Memory B cell (primary cell): ENCODE measurements around the gene CCSAP.
"Not testable (repeated sequence)": the region's sequence is repeated elsewhere in the genome, so short reads cannot be mapped to it uniquely, and the experiment has no call there.

Experiments
- ATAC-seq: fragments of 150-1000 bp; cut with Tn5 transposase; 2 replicates; pipeline ENCODE4 v1.10.0; 2021; ENCODE audit warnings: low read depth, mild to moderate bottlenecking, moderate library complexity
- DNase-seq, 2 donors: peaks; one replicate each; pipeline ENCODE4 v3.0.0; 2022; ENCODE audit warnings: low spot score in 2 of 2
- H3K27ac Mint-ChIP-seq: one replicate; pipeline ENCODE4 v1.8.0; 2022; ENCODE audit warnings: mild to moderate bottlenecking, moderate library complexity, mixed read lengths
- H3K27me3 Mint-ChIP-seq: one replicate; pipeline ENCODE4 v1.8.0; 2022; ENCODE audit warnings: mixed read lengths
- H3K36me3 Mint-ChIP-seq: one replicate; pipeline ENCODE4 v1.8.0; 2022; ENCODE audit warnings: mild to moderate bottlenecking, mixed read lengths
- H3K4me1 Mint-ChIP-seq: one replicate; pipeline ENCODE4 v1.8.0; 2022; ENCODE audit warnings: mixed read lengths
- H3K4me3 Mint-ChIP-seq: one replicate; pipeline ENCODE4 v1.8.0; 2022; ENCODE audit warnings: mild to moderate bottlenecking, moderate library complexity, mixed read lengths
- H3K9me3 Mint-ChIP-seq: one replicate; pipeline ENCODE4 v1.8.0; 2022; ENCODE audit warnings: mixed read lengths

Gene CCSAP, protein sequence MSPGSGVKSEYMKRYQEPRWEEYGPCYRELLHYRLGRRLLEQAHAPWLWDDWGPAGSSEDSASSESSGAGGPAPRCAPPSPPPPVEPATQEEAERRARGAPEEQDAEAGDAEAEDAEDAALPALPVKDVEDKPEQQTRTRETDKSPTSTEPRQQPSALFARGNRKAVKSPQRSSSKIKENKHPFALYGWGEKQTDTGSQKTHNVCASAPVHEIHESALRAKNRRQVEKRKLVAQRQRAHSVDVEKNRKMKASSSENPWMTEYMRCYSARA

DNA sequence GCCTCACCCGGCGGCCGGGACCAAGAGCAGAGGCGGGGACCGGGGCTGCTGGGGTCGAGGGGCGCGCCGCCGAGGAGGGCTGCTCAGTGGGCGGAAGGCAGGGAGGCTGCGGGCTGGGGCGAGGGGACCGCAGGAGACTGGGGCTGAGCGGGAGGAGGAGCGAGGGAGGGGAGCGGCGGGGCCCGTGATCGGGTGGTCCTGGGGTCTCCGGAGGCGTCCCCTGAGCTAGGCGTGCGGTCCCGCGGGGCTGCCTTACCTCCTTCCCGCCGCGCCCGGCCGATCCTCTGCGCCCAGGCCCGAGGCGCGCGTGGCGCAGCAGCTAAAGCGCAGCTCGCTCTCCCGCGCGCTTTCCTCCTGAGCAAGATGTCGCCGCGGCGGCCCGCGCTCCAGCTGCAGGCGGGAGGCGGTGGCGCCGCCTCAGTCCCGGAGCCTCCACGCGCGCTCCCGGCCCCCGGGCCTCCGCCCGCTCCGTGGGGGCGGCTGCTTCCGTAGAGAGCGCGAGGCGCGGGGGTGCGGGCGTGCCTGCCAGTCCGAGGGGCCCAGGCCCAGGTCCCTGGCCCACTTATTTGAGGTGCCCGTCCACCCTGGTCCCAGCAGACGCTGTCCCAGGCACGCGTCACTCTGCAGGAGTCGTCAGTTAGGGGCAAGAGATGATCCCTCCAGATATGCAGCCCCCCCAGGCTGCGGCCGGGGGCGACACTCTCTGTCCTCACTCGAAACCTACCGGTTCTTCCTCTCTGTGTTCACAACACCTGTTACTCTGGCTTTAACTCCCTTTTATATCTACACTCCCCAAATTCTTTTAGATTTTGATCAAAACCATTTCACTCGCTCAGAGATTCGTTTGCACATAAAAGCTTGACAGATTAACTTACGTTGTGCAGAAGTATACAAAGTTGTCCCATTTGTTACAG lies at the start of gene CCSAP:
CCSAP (minus strand) TSS at position 392 of the 914 bp plus-strand sequence. CDS start 582 bp downstream, outside the sequence.
- DNase-seq (peak in 1 of 2 donors; percentile 67), ATAC-seq (peak; percentile 52)
- H3K36me3 Mint-ChIP-seq: no peaks in the 10 kb centered on the region
- H3K9me3 Mint-ChIP-seq: no peaks in the 10 kb centered on the region
- peak within 1 kb of the TSS; percentile 87 for H3K4me3 Mint-ChIP-seq
- peaks cover 11% of the 10 kb centered on the region for H3K27me3 Mint-ChIP-seq
- H3K4me1 Mint-ChIP-seq: peaks cover 30% of the 10 kb centered on the region
- H3K27ac Mint-ChIP-seq: peak within 1 kb of the TSS; percentile 82

DNA sequence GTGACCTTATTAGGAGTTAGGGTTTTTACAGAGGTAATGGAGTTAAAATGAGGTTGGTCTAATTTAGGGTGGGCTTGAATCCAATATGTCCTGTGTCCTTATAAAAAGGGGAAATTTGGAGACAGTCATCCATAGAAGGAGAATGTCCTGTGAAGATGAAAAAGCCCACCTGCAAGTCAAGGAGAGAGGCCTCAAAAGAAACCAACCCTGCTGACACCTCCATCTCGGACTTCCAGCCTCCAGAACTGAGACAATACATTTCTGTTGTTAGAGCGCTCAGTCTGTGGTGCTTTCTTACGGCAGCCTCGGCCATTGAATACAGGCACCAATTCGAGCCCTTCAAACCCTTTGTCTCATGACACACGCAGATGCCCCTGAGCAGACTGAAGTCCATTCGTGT lies 47.3 kb upstream of the CCSAP start:
- Mint-ChIP-seq H3K27ac (no peak overlapping the region), H3K27me3 (peaks cover 15% of the 10 kb centered on the region), H3K4me1 (peaks cover 2% of the 10 kb centered on the region), H3K36me3 (peaks cover 1% of the 10 kb centered on the region), H3K9me3 (no peaks in the 10 kb centered on the region), H3K4me3 (no peak overlapping the region)
- no peak for ATAC-seq
- no peak for DNase-seq

DNA sequence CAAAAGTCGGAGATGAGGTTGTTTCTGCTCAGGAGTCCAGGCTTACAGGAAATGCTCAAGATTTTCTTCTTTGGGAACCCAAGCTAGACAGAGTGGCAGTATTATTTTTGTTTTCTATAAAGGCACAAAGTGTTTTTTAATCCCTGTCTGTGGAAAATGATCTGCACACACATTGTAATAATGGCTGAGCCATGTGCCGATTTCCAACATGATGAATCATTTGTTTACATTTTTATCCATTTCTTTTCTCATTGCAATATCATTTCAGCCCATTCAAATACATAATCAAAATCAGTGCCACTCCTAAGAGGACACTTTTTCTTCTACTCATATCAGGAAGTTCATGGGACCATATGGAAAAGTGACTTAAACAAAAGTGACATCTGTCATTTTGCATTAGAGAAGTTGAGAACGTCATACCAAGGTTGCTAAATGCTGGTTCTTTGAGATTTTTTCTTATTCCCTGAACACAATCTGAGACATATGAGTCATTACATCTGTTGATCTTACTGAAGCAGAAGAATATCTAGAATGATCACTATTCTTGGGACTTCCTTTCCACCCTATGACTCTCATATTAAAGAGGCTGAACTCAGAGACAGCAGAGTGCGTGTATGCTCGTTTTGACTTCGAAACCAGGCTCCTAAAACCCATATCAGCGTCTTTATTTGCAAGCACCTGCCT lies 46.2 kb upstream of the CCSAP start:
- Mint-ChIP-seq H3K4me1 (peaks cover 2% of the 10 kb centered on the region), H3K27ac (no peak overlapping the region), H3K27me3 (peaks cover 14% of the 10 kb centered on the region), H3K36me3 (peaks cover 1% of the 10 kb centered on the region), H3K9me3 (no peaks in the 10 kb centered on the region), H3K4me3 (no peak overlapping the region)
- no peak for DNase-seq
- no peak for ATAC-seq

DNA sequence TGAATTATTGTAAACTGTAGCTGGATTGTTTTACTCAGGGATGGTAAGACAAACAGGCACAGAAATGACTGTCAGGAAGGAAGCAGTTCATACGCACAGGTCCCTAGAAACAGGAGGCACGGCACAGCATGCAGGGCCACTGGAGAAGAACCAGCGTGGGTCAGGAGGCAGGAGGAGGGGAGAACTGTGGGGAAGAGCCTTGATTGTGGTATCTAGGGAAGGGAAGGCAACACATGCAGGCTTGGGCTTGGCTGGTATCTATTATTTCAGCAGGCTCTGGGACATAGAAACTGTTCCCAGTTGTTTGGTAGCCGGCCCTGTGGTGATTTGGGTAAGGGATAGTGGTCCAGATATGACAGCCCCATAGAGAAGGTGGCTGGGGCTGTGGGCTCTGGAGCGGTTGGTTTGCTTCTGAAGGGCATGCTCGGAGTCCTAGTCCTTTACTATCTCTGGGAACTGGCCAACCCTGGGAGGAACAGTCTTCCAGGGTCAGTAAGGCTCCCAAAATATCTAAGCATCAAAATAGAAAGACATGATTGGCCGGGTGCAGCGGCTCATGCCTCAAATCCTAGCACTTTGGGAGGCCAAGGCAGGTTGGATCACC lies 43.1 kb upstream of the CCSAP start:
- ATAC-seq (no peak), DNase-seq (no peak)
- H3K27me3 Mint-ChIP-seq: peaks cover 15% of the 10 kb centered on the region
- peaks cover 2% of the 10 kb centered on the region for H3K4me1 Mint-ChIP-seq
- H3K9me3 Mint-ChIP-seq: no peaks in the 10 kb centered on the region
- H3K36me3 Mint-ChIP-seq: peaks cover 1% of the 10 kb centered on the region
- no peak overlapping the region for H3K4me3 Mint-ChIP-seq
- H3K27ac Mint-ChIP-seq: no peak overlapping the region

DNA sequence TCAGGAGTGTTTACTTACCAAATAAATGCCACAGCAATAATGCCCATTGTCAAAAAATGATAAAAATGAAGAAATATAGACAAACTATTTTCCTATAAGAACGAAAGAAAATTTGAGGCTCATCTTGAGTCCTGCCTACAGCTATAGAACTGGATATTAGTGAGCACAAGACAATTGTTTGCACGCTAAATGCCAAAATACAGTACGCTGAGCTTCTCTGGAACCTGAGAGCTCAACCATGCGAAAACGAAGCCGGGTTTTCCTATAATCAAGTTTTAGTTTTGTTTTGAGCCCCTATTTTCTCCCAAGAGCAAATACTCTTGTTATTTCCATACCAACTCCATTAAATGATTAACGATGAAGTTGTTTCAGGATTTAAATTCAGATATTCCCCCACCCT lies 42.0 kb upstream of the CCSAP start:
- Mint-ChIP-seq H3K4me1 (peaks cover 2% of the 10 kb centered on the region), H3K9me3 (no peaks in the 10 kb centered on the region), H3K4me3 (no peak overlapping the region), H3K36me3 (no peaks in the 10 kb centered on the region), H3K27ac (no peak overlapping the region), H3K27me3 (peaks cover 15% of the 10 kb centered on the region)
- ATAC-seq: no peak
- DNase-seq: no peak

DNA sequence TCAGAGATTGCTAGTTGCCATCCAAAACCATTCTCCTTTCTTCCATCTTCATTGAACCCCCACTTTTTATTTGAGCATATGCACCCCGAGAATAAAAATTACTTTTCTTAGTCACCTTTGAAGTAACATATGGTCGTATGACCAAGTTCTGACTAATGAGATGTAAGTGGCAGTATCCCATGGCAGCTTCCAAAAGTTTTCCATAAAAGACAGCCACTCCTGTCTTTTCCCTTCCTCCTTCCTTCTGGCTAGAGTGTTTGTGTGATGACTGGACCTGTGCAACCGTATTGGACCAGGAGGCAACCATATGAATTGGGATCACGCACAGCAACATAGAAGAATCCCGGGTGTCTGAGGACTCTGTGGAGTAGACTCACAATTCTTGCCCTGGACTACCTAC lies 41.1 kb upstream of the CCSAP start:
- ATAC-seq: no peak
- H3K27ac Mint-ChIP-seq: no peak overlapping the region

DNA sequence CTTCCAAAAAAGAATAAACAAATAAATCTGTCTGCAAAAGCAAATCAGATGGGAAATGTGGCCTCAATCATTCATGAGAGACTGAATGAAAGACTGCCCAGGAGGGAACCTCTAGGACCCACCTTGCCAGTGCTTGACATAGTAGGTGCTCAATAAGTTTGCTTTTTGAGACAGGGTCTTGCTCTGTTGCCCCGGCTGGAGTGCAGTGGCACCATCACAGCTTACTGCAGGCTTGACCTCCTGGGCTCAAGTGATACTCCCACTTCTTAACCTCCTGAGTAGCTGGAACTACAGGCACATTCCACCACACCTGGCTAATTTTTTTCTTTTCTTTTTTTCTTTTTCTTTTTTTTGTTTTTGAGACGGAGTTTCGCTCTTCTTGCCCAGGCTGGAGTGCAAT lies 40.3 kb upstream of the CCSAP start:
- no peak overlapping the region for H3K27ac Mint-ChIP-seq
- H3K27me3 Mint-ChIP-seq: peaks cover 16% of the 10 kb centered on the region
- no peaks in the 10 kb centered on the region for H3K36me3 Mint-ChIP-seq
- DNase-seq (no peak), ATAC-seq (no peak)
- no peaks in the 10 kb centered on the region for H3K9me3 Mint-ChIP-seq
- no peak overlapping the region for H3K4me3 Mint-ChIP-seq
- peaks cover 2% of the 10 kb centered on the region for H3K4me1 Mint-ChIP-seq

More for the DNA sequence above, 41.1 kb upstream of the CCSAP start:
- H3K27me3 Mint-ChIP-seq: peaks cover 16% of the 10 kb centered on the region
- H3K4me3 Mint-ChIP-seq: no peak overlapping the region
- H3K9me3 Mint-ChIP-seq: no peaks in the 10 kb centered on the region
- DNase-seq: no peak
- no peaks in the 10 kb centered on the region for H3K36me3 Mint-ChIP-seq
- peaks cover 2% of the 10 kb centered on the region for H3K4me1 Mint-ChIP-seq

DNA sequence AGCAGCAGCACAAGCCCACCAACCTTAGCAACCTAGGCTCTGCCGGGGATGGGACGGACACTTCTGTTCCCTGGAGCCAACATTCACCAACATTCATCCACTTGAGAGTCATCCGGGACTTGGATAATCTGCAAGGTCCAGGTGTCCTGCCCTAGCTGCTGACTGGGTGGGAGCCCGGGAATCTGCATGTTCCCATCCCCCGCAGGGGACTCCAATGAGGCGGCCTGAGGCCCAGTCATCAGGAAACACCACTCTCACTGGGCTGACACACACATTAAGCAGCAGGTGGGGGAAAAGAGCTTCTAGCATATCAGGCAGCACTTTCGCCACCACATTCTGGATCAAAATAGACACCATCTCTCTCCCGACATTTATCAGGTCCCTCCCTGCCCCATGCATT lies 38.4 kb upstream of the CCSAP start:
- no peaks in the 10 kb centered on the region for H3K36me3 Mint-ChIP-seq
- H3K27ac Mint-ChIP-seq: no peak overlapping the region
- H3K9me3 Mint-ChIP-seq: no peaks in the 10 kb centered on the region
- ATAC-seq (no peak), DNase-seq (no peak)
- peaks cover 16% of the 10 kb centered on the region for H3K27me3 Mint-ChIP-seq
- H3K4me3 Mint-ChIP-seq: no peak overlapping the region
- H3K4me1 Mint-ChIP-seq: peaks cover 2% of the 10 kb centered on the region

DNA sequence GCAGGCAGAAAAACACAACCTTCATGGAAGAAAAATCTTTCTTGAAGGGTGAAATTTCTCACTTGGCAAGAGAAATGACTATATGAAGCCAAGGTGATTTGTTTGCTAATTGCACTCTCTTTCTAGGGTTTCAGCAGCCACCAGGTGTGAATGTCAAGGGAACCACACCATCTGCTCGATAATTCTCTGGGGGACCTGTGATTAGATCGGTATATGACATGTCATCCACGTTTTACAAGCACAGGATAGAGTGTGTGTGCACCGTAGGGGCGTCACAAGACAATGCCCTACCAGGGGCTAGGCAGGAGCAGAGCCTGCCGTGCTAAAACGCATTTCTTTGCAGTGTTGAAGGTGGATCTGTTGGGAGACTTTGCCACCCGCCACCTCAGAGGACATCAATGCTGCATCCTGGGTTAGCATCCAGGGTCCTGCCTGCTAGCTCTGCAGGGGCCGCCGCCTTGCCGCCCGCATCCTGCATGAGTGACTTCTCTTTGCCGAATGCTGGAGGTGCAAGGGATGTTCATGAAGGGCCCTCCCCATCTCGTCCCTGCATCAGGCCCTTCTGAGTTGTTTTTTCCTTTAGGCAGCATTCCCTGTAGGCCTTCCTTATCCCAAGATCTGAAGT lies 37.8 kb upstream of the CCSAP start:
- DNase-seq: no peak
- no peak overlapping the region for H3K27ac Mint-ChIP-seq

DNA sequence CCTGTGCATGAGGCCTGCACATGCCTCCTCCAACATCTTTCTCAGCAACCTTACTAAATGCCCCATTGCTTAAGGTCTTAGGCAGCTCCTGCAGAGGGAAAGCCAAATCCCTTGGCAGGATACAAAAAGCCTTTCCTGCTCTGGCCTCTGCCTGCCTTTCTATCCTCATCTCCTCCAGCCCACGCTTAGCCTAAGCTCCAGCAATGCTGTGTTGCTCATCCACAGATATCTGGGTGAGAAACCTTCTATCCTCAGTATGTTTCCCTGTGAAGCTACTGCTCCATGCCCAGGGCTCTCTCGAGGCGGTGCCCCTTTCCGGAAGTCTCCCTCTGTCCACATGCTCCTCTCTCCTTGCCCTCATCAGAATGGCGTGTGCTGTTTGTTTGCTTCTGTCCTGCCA lies 37.0 kb upstream of the CCSAP start:
- Mint-ChIP-seq H3K4me3 (no peak overlapping the region), H3K27ac (no peak overlapping the region), H3K4me1 (no peaks in the 10 kb centered on the region), H3K27me3 (peaks cover 14% of the 10 kb centered on the region), H3K9me3 (no peaks in the 10 kb centered on the region), H3K36me3 (no peaks in the 10 kb centered on the region)
- DNase-seq (no peak), ATAC-seq (no peak)

More for the DNA sequence above, 37.8 kb upstream of the CCSAP start:
- ATAC-seq: no peak
- H3K27me3 Mint-ChIP-seq: peaks cover 14% of the 10 kb centered on the region
- H3K4me1 Mint-ChIP-seq: no peaks in the 10 kb centered on the region
- H3K4me3 Mint-ChIP-seq: no peak overlapping the region
- no peaks in the 10 kb centered on the region for H3K9me3 Mint-ChIP-seq
- H3K36me3 Mint-ChIP-seq: no peaks in the 10 kb centered on the region

DNA sequence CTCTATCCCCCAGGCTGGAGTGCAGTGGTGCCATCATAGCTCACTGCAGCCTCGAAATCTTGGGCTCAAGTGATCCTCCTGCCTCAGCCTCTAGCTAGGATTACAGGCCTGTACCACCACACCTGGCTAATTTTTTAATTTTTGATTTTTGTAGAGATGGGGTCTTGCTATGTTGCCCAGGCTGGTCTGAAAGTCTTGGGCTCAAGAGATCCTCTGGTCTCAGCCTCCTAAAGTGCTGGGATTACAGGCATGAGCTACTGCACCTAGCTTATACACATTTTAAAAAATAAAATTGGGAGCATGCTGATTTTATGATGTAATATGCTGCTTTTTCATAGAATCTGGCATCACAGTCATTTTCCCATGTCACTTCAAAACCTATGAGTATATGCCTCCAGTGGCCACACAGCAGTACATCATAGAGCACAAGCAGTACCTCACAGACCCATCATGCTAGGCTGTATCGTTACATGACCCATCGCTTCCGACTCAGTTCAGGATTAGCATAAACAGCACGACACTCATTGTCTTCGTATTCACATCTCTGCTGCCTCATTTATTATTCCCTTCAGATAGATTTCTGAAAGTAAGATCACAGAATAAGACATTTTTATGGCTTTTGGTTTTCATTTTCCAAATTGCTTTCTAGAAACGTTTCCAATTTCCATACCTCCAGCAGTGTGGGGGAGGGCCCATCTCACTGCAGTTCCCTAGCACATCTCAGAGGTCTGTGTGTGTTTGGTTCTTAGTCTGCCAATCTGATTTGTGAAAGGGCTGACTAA lies 35.9 kb upstream of the CCSAP start:
- Mint-ChIP-seq H3K9me3 (no peaks in the 10 kb centered on the region), H3K27ac (no peak overlapping the region), H3K36me3 (no peaks in the 10 kb centered on the region), H3K4me1 (no peaks in the 10 kb centered on the region), H3K4me3 (no peak overlapping the region), H3K27me3 (peaks cover 11% of the 10 kb centered on the region)
- DNase-seq (no peak), ATAC-seq (no peak)

DNA sequence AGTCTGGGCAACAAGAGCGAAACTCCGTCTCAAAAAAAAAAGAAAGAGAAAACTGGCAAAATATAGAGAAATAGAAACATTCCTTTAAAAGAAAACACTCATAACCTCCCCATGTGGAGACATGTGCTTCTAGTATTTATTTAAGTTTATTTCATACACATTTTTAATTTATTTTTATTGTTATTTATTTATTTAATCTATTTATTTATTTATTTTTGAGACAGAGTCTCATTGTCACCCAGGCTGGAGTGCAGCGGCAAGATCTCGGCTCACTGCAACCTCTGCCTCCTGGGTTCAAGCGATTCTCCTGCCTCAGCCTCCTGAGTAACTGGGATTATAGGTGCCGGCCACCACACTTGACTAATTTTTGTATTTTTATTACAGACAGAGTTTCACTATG lies 35.2 kb upstream of the CCSAP start:
- not testable (repeated sequence) for DNase-seq, H3K27me3 Mint-ChIP-seq, H3K4me1 Mint-ChIP-seq, H3K9me3 Mint-ChIP-seq, H3K27ac Mint-ChIP-seq, H3K36me3 Mint-ChIP-seq, ATAC-seq, H3K4me3 Mint-ChIP-seq

DNA sequence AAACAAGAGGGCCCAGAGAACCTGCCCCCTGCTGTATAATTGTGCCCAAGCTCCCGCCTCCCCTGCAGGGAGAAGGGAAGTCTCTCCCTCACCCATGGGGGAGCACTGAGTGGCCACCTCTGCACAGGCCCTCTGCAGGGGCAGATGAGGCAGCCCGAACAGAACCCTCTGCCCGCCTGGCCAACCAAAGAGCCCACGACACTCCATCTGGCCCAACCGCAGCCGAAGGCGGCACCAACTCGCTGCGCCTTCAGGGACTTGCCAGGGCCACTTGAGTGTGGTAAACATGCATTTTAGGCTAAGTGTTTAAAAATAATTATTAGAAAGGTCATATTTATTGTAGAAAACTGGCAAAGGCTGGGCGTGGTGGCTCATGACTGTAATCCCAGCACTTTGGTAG lies 34.6 kb upstream of the CCSAP start:
- Mint-ChIP-seq H3K4me1 (no peaks in the 10 kb centered on the region), H3K27me3 (peaks cover 15% of the 10 kb centered on the region), H3K4me3 (no peak overlapping the region), H3K36me3 (no peaks in the 10 kb centered on the region), H3K27ac (no peak overlapping the region), H3K9me3 (no peaks in the 10 kb centered on the region)
- no peak for DNase-seq
- ATAC-seq: no peak
